Sigmoid colon (tissue), 4 donors: ENCODE data around the gene ADD2.

ENCODE experiments used
- POLR2AphosphoS5 ChIP-seq, 4 donors: sonication (generic); formaldehyde crosslinking; IDR thresholded peaks; one replicate each; pipeline ENCODE4 v1.6.1; 2017; ENCODE audit warnings: antibody characterized with exemption in 4 of 4
- TF ChIP-seq, protein P1 (sequence below), 4 experiments: fragments of 450-650 bp in 3 of 4; fragments of 200-600 bp in 1 of 4; IDR thresholded peaks; one replicate each; pipeline ENCODE4 v1.5.1; 2016 to 2019; ENCODE audit warnings: antibody characterized with exemption in 4 of 4, mild to moderate bottlenecking in 3 of 4, moderate library complexity in 2 of 4

DNA sequence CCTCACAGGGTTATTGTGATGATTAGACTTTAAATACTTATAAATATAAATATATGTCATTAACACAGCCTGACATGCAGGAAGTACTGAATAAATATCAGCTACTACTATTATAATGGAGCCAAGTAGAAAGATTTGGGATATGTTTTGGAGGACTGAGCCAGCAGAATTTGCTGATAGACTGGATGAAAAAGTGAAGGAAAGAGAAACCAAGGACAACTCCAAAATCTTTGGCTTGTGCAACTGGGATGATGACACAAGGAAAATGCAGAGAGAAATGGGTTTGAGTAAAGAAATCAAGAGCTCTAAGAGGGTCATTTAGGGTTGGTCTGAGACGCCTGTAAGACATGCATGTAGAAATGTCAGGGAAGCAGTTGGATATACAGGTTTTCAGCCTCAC, 15.6 kb downstream of the ADD2 start:
- TF ChIP-seq, protein P1, sequence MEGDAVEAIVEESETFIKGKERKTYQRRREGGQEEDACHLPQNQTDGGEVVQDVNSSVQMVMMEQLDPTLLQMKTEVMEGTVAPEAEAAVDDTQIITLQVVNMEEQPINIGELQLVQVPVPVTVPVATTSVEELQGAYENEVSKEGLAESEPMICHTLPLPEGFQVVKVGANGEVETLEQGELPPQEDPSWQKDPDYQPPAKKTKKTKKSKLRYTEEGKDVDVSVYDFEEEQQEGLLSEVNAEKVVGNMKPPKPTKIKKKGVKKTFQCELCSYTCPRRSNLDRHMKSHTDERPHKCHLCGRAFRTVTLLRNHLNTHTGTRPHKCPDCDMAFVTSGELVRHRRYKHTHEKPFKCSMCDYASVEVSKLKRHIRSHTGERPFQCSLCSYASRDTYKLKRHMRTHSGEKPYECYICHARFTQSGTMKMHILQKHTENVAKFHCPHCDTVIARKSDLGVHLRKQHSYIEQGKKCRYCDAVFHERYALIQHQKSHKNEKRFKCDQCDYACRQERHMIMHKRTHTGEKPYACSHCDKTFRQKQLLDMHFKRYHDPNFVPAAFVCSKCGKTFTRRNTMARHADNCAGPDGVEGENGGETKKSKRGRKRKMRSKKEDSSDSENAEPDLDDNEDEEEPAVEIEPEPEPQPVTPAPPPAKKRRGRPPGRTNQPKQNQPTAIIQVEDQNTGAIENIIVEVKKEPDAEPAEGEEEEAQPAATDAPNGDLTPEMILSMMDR (IDR thresholded peaks at IDR 0.05), result no peak
- no peak for TF ChIP-seq POLR2AphosphoS5 (IDR thresholded peaks at IDR 0.05)
